ENCODE data around the gene ZSWIM3. TPM values are rescaled to one million over a fixed set of nuclear protein-coding genes. Genes with fewer than 3 reads are reported as not detected.

Gene ZSWIM3
- total and polyA plus RNA-seq, 2 of the 13 experiments (the other 11 are each of a cell fraction or from before 2014, with no cell fraction given): 5.2 to 5.8 TPM

DNA sequence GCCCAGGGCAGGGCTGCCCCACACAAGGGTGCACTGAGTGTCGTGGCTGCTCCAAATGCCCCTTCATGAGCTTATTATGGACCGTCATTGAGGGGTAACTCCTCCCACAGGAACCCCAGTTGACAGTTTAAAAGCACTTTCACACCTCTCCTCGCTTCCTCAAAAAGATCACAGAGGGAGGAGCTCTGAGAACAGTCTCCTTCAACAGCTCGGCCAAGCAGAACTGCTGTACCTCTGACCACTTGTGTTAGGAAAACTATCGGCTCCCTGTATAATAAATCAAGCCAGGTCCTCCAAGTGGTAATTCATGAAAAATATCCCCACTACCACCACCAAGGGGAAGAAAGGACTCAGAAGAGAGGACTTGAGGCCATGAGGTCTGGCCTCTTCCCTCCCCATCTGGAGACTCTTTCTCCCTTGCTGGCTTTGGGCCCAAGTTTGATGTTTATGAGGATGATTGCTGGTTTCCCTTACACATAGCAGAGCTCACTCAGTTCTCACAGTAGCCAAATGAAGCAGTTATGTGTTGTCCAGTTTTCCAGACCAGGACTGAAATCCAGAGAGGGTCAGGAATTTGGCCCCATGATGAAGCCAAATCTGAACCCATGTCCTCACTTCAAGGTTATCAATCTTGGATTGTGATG is 15.1 kb upstream of the ZSWIM3 start:
- ChIA-PET CTCF (ENCODE audit: low intra/inter-chr PET ratio, low total read pairs) (no interaction called here), POLR2A (interaction anchor here (1.1 to 2.0 kb wide), 7 partner anchors 9 to 127 kb away, joined by 3 to 12 read pairs (median 3); partner anchors contain the start of genes ACOT8, SNX21 and ZSWIM3)
- H3K27me3 ChIP-seq (ENCODE audit: control insufficient read depth in 1 of 2, insufficient read depth in 2 of 2, low read length in 2 of 2): no peaks in the 10 kb centered on the region
- TF ChIP-seq, protein P1, sequence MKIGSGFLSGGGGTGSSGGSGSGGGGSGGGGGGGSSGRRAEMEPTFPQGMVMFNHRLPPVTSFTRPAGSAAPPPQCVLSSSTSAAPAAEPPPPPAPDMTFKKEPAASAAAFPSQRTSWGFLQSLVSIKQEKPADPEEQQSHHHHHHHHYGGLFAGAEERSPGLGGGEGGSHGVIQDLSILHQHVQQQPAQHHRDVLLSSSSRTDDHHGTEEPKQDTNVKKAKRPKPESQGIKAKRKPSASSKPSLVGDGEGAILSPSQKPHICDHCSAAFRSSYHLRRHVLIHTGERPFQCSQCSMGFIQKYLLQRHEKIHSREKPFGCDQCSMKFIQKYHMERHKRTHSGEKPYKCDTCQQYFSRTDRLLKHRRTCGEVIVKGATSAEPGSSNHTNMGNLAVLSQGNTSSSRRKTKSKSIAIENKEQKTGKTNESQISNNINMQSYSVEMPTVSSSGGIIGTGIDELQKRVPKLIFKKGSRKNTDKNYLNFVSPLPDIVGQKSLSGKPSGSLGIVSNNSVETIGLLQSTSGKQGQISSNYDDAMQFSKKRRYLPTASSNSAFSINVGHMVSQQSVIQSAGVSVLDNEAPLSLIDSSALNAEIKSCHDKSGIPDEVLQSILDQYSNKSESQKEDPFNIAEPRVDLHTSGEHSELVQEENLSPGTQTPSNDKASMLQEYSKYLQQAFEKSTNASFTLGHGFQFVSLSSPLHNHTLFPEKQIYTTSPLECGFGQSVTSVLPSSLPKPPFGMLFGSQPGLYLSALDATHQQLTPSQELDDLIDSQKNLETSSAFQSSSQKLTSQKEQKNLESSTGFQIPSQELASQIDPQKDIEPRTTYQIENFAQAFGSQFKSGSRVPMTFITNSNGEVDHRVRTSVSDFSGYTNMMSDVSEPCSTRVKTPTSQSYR (CRISPR knock-in tag; IDR thresholded peaks at IDR 0.05; ENCODE audit: borderline replicate concordance): no peak
- TF ChIP-seq ZNF660 (CRISPR knock-in tag; IDR thresholded peaks at IDR 0.05; ENCODE audit: borderline replicate concordance, low read depth): no peak
- TF ChIP-seq, protein P2, sequence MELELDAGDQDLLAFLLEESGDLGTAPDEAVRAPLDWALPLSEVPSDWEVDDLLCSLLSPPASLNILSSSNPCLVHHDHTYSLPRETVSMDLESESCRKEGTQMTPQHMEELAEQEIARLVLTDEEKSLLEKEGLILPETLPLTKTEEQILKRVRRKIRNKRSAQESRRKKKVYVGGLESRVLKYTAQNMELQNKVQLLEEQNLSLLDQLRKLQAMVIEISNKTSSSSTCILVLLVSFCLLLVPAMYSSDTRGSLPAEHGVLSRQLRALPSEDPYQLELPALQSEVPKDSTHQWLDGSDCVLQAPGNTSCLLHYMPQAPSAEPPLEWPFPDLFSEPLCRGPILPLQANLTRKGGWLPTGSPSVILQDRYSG (CRISPR knock-in tag; IDR thresholded peaks at IDR 0.05): no peak
- TF ChIP-seq AGO2 (optimal IDR thresholded peaks at IDR 0.05; ENCODE audit: low read depth, low read length): peak; percentile 2
- BruUV-seq (replicated peaks): TSS peak; percentile 33
- 95% methylated on average over 5 of the region's 5 CpGs for WGBS (ENCODE audit: low lambda C conversion rate)
- H3K27ac ChIP-seq (ENCODE audit: extremely low read length, insufficient read depth, low read length): no peak overlapping the region
- H3K4me3 ChIP-seq (replicated peaks in 1 of 3; ENCODE audit: insufficient read depth in 1 of 3, low read depth in 2 of 3, low read length in 3 of 3): no peak overlapping the region
- H3K9me3 ChIP-seq (ENCODE audit: low read length): no peaks in the 10 kb centered on the region
- DNase-seq (ENCODE audit: low spot score): no peak
- peaks cover 4% of the 10 kb centered on the region; the same call in 1 of the 2 replicates for H3K4me1 ChIP-seq (ENCODE audit: insufficient read depth, low read length)
- no peak overlapping the region for H2AFZ ChIP-seq (ENCODE audit: low read length)
- no peak for ATAC-seq
- no peak overlapping the region for H3K4me2 ChIP-seq (ENCODE audit: low read depth, low read length)
- intact Hi-C loops (cut with micrococcal nuclease; ENCODE audit: unreplicated experiment) (no loop called here), in situ Hi-C loops (cut with HindIII; ENCODE audit: extremely low pct_ligation_motif_present, low pct_unique_long_range_greater_than_20kb) (no loop called here)
- no peaks in the 10 kb centered on the region for H4K20me1 ChIP-seq (ENCODE audit: insufficient read depth, low read length)
- H3K36me3 ChIP-seq (replicated peaks in 1 of 2; ENCODE audit: control insufficient read depth in 1 of 2, insufficient read depth in 2 of 2, low read length in 2 of 2): peaks cover 20 to 44% of the 10 kb centered on the region in 2 experiments
- H3K79me2 ChIP-seq (ENCODE audit: insufficient read depth, low read length): no peaks in the 10 kb centered on the region
- H3K9ac ChIP-seq (ENCODE audit: insufficient read depth, low read depth, low read length): no peak overlapping the region
- FAIRE-seq: no peak

Data from HepG2 (cell line).